ENCODE results near the gene TNIP3.
"Not testable (repeated sequence)": the region's sequence is repeated elsewhere in the genome, so short reads cannot be mapped to it uniquely, and the experiment has no call there.

TNIP3 gene, protein sequence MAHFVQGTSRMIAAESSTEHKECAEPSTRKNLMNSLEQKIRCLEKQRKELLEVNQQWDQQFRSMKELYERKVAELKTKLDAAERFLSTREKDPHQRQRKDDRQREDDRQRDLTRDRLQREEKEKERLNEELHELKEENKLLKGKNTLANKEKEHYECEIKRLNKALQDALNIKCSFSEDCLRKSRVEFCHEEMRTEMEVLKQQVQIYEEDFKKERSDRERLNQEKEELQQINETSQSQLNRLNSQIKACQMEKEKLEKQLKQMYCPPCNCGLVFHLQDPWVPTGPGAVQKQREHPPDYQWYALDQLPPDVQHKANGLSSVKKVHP

DNA sequence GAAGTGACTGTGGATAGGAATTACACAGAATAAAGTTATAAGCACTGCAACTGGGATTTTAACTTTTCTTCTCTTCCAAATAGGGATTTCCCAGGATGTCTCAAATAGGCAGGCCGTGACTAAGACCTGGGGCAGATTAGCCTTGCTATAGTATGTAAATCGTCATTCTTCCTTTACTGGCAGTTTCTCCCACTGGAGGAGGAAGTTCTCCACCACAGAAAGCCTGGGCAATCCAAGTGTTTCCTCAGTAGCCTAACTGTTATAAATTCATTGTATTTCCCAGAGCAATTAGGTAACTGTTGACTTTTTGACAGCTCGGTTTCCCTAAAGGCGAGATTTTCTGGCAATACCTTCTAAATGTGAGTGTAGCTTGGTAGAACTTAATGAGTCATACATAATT is at the start of gene TNIP3:
TSS of gene TNIP3 (minus strand) at position 31 of the 400 bp plus-strand sequence. CDS start 196 bp downstream, outside the sequence.
- DNase-seq: no peak

DNA sequence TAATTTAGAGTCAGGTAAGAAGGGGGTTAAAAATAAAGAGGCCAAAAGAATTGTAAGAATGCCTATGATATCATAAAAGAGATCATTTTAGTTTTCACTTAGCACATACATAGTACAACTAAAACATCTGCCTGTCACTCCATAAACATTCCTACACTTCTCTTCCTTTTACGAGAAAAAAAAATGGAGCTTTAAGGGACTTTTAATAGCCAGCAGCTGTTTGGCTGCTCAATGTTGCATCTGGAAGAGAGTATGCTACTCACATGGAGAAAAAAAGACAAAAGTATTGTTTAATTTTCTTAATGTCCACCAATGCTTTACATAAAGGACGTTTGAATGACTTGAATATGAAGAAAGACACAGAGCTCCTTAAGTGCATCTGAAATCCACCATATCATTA is 48.7 kb upstream of the TNIP3 start:
- no peak for DNase-seq

DNA sequence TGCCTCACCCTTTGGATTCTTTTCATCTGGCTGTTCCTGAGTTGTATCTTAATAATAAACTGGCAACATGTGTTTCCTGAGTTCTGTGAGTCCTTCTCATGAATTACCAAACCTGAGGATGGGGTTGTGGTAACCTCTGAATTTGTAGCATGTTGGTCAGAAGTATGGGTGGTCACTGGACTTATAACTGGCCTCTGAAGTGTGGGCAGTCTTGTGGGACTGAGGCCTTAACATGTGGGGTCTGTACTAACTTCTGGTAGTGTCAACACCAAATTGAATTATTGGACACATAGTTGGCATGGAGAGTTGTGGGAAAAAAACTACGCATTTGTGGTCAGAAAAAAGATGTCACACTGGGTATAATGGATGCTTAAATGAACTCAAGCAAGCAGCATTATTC is 45.0 kb upstream of the TNIP3 start:
- DNase-seq: no peak

DNA sequence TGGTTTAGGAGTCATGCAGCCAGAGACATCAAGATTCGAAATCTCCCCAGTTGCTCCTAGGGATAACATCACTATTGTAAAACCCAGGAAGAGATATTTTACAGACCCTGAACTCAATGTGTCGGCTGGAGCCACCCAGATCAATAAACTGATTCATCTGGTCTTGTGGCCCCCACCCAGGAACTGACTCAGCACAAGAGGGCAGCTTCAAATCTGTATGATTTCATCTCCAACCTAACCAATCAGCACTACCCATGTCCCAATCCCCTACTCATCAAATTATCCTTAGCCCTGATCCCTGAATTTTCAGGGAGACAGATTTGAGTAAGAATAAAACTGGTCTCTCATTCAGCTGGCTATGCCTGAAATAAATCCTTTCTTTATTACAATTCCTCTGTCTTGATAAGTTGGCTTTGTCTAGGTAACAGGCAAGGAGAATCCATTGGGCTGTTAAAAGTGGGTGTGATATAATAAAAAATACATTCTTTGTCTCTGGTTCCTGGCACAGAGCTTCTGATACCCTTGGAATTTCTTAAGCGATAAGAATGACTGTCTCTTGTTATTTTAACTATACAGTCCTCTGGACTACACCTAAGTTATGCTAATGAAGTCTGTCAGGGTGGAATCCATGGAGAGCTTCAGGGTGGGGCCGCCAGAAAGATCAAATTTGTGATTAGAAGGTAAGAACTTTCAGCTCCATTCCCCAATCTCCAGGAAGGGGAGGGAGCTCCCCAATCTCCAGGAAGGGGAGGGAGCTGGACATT is 44.3 kb upstream of the TNIP3 start:
- no peak for DNase-seq

DNA sequence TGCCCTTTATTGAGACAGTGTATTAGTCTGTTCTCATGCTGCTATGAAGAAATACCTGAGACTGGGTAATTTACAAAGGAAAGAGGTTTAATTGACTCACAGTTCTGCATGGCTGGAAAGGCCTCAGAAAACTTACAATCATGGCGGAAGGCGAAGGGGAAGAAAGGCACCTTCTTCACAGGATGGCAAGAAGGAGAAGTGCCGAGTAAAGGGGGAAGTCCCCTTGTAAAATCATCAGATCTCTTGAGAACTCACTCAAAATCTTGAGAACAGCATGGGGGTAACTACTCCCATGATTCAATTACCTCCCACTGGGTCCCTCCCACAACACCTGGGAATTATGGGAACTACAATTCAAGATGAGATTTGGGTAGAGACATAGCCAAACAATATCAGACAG is 41.7 kb upstream of the TNIP3 start:
- DNase-seq: not testable (repeated sequence)

DNA sequence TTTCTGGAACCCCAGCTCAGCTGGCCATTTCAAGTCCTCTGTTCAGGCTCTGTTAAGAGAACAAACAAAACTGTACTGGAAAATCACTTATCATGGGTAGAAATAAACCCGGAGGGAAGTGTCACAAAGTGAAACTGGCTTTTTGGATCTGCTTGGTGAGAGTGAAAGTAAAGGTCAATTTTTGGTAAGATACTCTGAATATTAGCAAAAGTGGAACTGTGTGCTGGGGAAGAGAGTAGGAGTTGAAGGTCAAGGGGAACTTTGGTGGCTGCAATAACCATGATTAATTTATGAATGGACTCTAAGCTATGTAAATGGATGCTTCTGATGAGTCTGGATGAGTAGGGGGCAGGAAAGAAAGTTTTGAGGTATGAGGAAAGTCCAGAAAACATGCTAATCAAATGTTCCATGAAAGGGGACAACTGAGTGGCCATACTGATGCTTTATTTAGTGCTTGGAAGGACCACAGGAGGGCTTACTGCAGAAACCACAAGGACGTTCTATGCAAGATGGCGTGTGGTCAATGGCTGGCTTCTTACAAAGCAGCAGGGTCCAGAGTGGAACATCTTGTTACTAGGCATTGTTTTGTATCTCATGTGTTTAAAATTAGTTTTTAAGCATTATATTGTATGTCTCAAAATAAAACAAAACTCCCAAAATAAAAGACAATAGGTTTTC is 36.8 kb upstream of the TNIP3 start:
- DNase-seq: no peak

DNA sequence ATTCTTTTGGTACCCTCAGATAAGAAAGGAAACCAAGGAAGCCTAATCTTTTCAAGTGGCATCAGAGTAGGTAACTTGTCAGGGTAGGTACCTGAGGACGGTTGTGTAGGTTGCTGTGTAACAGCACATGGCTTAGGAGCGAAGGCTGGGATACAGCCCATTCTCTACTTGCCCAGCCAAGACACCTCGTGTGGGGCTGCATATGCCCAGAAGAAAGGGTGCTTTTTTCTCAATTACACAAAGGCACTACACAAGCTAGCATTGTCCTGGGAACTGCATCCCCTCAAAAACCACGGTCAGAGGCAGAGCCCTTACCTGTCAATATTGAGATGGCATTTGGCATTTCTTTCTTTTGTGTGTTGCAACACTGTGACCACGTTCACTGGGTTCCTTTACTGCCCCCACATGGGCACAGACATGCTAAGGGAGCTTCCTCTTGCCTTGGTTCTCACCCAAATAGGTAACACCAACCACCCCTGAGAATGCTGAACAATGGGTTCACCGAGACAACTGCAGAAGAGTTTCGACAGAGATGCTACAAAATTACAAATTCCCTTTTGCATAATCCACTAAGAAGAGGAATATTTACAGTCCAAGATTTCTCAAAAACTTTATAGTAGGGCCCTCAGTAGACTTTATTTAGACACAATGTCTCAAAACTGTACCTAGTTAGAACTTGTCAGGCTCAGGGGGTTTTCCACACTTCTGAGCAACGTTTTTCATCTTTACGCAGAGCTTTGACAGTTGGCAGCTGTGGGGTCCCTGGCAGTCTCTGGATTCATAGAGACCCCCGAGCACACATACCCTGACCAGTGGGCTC is 35.8 kb upstream of the TNIP3 start:
- no peak for DNase-seq

DNA sequence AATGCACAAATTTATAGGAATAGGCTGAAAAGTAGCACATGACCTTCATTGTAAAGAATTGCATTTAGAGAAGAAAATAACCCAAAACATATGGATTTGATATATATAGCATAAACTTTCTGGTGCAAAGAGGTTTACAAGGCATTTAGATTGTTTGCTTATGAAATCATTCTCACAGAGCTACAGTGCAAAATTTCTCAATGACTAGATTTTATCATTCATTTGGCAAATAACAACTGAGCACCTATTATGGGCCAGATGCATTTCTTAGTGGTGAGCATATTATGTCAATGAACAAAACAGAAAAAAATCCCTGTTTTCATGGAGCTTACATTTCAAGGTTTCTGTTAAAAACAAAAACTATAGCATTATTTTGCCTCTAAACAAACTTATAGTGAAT is 34.1 kb upstream of the TNIP3 start:
- no peak for DNase-seq

DNA sequence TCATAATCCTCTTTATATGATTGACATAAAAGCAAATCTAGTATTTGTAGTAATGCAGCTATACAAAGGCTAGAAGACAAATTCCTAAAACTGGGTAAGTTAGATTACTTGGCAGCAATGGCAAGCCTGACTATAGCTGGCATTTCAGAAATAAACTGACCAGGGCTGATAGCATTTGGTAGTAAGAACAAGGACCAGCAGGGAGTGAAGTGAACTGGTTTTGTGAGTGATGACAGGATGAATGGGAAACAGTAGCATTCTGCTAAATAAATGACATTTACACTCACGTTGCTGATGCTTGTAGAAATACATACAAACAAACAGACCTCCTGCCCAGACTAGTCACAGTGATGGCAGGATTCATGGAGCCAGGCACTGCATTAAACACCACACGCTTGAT is 31.5 kb upstream of the TNIP3 start:
- no peak for DNase-seq

DNA sequence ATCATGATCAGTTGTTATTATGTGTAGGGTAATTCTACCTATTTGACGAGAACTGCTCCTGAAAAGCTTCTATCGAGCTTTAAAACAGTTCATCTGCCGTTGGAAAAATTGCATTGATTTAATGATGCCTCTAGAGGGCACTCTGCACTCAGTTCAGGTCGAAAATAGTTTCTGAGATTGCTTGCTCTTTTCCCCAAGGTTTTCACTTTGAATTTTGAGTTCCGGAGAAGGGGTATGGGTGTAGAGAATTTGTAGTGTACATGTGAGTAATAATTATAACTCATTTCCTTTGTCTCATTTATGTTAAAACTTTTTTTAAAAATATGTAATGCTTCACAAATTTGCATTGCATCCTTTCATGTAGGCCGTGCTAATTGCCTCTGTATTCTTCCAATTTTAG is 28.4 kb upstream of the TNIP3 start:
- no peak for DNase-seq

DNA sequence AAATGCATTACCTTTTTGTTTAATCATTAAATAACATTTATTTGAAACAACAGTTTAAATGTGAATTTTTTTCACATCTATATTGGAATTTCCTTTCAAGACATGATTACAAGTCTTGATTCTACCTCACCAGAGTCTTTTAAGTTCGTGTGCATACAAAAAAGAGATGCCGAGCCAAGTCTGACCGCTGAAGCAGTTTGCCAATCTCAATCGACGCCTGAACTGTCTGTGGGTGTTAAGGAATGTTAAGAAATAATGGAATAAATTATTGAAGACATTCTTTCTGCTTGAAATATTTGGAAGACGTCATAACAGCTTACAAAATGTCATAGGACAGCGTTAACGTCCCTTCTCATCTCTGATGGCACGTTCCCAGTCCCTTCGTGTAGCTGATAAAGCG is 27.9 kb upstream of the TNIP3 start:
- DNase-seq: no peak

DNA sequence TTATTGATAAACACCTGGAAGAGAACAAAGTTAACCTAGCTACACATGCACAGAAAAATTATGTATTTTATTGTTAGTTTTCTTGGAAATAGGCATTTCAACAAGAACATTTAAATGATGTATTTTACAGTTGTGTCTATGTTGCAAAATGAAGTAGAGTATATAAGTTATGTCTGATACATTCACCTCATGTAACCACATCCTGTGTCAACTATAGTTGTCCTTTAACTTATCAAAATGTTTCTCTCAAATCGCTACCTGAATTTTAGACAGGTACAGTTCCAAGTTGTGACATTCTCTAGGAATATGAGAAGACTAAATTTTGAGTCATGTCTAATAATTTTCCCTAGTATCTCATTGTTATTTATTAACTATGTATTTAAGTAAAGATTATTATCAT is 27.2 kb upstream of the TNIP3 start:
- no peak for DNase-seq

DNA sequence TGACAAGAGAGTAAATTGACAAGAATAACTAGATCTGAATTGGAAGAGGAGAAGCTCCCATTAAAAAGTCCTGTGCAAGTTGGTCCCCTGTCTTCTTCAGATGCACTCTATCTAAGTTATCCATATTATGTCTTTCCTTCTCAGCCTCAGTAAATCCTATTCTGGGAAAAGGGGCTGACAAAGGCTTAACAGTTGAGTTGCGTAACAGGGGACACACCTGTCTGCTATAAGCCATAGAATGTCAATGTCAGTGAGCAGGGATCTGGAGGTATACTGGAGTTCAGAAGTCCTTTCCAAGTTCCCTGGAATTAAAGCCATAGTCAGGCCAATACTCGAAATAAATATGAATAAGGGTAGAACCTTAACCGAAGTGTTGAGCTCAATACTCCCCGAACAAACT is 26.3 kb upstream of the TNIP3 start:
- no peak for DNase-seq

DNA sequence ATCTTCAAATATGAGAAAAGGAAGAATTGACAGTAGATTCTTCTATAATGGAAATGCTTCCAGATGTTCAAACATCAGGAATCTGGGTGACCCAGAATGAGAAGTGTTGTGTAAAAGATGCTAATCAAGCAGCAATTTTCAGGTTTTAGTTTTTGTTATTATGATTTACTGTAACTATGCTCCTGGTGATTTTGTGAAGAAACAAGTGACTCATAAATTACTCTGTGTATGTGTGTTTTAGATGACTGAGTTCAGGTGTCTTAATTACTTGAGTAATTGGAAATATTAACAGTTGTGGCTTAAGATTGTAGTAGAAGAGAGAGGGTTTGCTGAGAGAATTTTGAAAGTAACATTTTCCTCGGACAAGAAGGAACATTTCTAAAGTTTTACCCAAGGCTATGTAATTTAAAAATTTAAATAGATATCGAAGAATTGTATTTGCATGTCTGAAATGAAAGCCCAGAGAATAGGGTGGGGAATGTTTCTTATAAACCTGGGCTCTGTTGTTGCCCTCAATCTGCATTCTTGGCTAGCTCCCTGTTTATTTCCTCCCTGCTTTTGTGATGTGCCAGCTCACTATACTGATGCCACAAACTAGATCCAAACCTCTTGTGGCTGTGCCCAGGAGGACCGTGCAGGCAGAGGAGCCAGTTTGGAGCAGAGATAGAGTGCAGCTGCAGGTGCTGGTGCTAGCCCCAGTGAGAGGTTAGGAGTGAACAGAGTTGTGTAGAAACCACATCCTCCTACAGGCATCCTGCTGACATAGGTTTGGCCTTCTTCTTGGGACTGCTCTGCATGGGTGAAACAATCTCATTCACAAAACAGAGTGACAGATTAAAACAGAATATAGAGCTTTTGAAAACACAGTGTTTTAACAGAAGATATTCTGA is 25.4 kb upstream of the TNIP3 start:
- no peak for DNase-seq

DNA sequence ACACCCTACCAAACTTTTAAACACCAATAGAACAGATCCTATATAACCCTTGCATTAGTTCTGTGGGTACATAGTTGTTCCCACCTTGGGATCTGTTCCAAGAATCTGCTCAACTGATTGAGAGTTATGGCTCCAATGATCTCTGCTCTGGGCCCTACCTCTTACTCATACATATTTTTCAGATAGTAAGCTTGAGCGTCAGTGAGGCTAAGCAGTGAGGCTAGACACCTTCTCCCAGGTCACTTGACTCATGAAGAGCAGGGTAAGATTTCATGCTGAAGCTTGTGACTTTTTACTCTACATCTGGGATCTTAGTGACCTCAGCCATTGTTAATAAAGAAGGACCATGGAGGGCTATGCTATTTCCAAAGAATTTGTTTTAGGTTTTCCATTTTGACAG is 23.1 kb upstream of the TNIP3 start:
- no peak for DNase-seq

DNA sequence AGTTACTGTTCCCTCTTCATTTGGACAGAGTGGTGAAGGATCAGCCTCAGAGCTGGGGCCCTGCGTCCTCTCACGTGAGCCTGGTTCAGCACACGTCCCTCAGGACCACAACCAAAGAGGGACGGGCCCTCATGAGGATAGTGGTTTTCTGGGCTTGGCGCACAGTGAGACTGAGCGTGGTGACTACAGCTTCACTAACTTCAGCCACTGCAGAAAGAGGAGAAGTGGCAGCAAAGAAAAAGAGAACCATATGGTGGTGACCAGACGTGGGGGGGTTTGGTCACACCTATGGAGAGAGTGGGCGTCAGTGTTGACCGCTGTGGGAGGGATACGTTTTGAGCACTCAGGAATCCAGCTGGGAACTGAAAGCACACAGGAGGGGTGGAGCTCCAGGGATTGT is 21.8 kb upstream of the TNIP3 start:
- no peak for DNase-seq

DNA sequence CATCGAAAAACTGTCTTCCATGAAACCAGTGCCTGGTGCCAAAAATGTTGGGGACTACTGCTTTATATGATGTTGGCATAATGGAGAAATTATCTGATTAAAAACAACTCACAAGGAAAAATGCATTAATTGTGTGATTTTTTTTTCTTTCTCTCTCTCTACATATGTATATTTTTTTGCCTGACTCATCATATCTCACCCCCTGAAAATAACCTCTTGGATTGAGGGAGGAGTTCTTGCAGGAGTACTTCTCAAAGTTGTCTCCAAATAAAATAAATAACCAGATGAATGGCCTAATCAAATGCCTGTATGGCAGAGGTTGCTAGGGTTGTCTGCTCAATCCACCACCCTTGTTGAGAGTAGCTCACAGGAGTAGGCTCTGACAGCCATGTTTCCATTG is 19.9 kb upstream of the TNIP3 start:
- DNase-seq: no peak

DNA sequence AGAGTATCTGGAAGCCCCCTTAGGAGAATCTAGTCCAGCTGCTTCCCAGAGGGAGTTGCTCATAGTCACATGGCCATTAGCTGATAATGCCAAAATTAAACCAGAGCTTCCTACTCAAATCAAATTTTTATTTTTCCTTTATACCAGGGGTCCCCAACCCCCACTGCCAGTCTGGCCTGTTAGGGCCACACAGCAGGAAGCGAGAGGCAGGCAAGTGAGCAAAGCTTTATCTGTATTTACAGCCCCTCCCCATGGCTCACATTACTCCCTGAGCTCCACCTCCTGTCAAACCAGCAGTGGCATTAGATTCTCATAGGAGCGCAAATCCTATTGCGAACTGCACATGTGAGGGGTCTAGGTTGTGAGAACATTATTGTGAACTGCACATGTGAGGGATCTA is 19.2 kb upstream of the TNIP3 start:
- DNase-seq: no peak

DNA sequence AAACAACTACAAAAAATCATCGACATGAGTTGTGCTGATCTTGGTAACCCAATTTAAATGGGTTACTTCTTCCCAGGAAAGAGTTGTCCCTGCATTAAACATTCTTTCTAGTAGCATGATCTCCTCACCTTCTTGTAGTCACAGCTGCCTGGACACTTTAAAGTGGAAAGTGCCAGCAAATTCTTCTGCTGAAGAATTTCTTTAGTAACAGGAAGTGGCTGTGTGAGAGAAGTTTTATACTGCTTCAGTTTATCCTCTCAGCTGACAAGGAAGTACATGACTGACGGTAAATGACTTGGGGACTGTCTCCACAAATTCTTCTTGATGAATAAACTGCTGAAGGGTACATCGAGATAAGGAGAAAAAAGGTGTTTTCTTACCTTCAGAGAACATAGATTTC is 18.2 kb upstream of the TNIP3 start:
- DNase-seq: no peak

DNA sequence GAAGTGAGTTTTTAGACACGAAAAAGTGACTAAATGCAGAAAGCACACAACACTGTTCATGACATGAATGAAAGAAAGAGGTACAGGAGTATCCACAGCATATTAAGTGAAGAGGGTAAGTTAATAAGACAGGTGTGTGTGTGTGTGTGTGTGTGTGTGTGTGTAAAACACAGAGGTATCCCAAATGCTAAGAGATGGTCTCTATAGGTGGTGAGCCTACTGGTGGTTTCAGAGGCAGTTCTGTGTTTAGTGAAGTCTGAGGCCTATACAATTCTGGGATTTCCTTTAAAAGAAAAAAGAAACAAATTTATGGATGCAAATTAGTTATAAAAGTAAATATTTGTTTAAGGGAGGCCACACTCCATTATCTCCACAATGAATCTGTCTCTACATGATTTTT is 17.4 kb upstream of the TNIP3 start:
- no peak for DNase-seq

DNA sequence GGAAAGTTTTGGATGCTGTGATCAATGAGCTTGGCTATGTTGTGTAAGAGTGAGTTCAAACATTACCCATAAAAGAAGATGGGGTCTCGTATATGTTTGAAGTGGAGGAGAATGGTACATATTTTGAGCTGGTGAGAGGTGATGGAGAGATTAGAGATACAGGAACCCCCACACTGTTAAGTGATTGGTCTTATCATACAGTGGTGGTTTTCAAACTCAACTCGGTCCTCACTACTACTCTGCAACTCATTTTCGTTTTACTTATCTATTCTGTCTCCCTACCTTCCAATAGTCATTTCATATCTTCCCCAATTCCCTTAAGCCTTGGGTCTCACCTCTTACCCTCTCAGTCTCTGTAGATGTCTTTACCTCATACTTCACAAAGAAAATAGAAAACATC is 16.4 kb upstream of the TNIP3 start:
- no peak for DNase-seq

All from NCI-H1417 treated with DMSO at 0.1 percent for 48 hours (cell line).